HG02610 (cell line): ENCODE measurements around the gene MGAT5B.
A peak's percentile ranks its signal among the peaks of the same experiment; 100 is the strongest.

Experiments
- ATAC-seq: cut with Tn5 transposase; IDR thresholded peaks from one replicate; pipeline ENCODE4 v1.9.1; 2021; ENCODE audit warnings: mild to moderate bottlenecking, moderate library complexity; ENCODE audit not compliant: unreplicated experiment

MGAT5B gene

GRCh38 chr17:76996741-76997694, 128.8 kb downstream of the MGAT5B start:
- no peak for ATAC-seq

GRCh38 chr17:76997981-76998531, 129.9 kb downstream of the MGAT5B start:
- peak; percentile 69 for ATAC-seq

GRCh38 chr17:76998839-76999238, 130.6 kb downstream of the MGAT5B start:
- no peak for ATAC-seq
